GM18951 (cell line): ENCODE measurements around the gene ZBTB6.
"Not testable (repeated sequence)": the region's sequence is repeated elsewhere in the genome, so short reads cannot be mapped to it uniquely, and the experiment has no call there.

Source experiments
- POLR2A ChIP-seq: IDR thresholded peaks from 4 replicates; pipeline ENCODE4 v1.6.1; 2011; ENCODE audit warnings: mild to moderate bottlenecking; ENCODE audit not compliant: insufficient read length, insufficient read depth; ENCODE audit errors: extremely low read depth
- in situ Hi-C: fragments of 300-500 bp; cut with MboI; formaldehyde crosslinking; loops from one replicate; pipeline ENCODE4 v1.12.0; 2022; ENCODE audit warnings: low sequenced_read_pairs, mixed read lengths, inconsistent platforms; ENCODE audit not compliant: unreplicated experiment

The ZBTB6 gene

DNA sequence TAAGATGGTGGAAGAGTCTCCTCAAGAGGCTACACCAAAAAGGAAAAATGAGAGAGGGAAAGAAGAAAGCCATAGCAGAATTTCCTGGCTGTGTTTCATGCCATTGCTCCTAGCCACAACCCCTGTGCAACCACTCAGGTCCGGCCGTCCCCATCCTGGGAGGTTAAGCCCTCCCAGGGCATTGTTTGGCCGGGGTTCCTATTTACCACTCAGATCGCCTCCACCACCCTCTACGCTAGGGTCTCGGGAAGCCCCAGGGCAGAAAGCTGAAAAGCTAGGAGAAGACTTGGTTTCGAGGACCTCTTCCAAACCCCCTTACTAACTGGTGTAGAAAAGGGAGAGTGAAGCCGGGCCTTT is 8.7 kb downstream of the ZBTB6 start:
- no peak for TF ChIP-seq POLR2A
- in situ Hi-C loops = no loop called here

DNA sequence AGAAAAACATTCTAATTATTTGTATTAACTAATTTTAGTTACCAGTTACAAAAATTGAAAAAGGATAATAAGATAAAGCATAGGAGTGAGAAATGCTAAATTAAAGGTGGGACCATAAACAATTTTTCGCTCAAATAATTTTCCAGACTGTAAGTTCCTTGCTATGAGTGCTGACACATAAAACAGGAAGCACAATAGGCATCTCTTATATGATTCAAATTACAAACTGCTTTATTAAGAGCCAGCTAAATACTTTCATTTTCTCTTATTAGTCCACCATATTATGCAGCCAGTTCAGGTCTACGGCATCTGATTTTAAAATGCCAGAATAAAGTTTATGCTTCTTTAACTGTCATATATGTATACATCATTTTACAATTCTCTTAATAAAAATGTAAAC is 12.3 kb downstream of the ZBTB6 start:
- TF ChIP-seq POLR2A = no peak
- in situ Hi-C loops = no loop called here

DNA sequence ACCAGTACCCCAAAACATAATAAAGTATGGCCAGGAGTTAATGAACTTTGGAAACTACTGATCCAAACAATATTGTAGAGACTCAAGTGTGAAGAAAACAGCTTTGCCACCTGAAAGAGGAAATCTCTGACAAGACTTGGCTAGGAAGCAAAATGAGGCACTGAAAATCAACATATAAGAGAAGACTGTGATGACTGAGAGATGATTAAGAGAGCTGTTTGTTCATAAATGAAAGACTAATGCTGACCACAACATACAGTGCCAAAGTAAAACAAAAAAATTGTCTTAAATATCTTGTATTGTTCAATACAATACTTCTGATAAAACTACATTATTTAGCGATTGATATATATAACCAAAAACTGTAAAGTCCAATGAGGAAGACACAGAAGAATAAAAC is 15.2 kb downstream of the ZBTB6 start:
- in situ Hi-C loops = no loop called here
- TF ChIP-seq POLR2A = no peak

DNA sequence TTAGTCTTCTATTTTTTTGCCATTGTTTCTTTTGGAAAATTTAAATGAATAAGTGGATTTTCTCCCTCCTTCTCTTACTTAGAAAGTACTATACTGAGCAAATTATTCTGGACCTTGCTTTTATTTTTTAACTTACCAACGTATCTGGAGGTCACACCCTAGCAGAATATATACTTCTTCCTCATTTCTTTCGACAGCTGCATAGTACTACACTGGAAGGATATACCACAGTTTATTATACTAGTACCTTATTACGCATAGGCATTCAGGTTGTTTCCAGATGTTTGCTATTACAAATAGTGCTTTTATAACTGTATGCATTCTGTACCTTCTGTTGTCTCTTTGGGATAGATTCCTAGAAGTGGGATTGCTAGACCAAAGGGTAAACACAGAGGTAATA is 24.6 kb downstream of the ZBTB6 start:
- in situ Hi-C loops = no loop called here
- no peak for TF ChIP-seq POLR2A

DNA sequence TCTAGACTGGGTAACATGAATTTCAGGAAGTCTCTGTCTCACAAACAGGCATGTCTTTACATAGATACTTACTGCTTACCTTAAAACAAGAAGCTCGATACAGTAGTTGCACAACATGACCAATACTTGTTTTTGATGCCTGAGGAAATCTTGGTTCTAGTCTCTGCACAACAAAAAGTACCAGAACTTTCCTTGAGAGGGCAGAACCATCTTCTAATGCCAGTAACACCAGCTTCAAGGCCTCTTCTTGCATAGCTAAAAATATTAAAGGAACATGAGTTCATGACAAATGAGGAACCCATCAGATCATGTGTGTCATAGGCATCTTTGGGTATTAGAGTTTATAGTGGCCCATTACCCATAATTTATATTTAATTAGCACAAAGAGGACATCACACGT is 30.0 kb downstream of the ZBTB6 start:
- in situ Hi-C loops = no loop called here
- no peak for TF ChIP-seq POLR2A

DNA sequence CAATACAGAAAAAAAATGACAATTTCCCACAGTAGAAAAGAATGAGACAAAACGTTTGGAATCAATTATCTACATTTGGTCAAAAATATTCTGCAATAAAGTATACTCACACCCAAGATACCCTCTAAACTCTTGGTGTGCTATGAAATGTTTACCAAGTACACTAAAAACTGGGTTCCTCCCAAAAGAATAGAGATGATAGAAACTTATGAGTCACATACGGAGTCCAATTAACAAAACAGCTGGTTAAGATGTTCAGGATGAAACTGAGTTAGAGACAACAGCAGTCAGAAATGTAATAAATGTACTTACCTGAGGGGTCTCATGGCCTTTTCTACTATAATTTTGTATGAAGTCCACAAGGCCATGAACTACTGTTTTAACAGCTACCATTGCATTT is 33.7 kb downstream of the ZBTB6 start:
- in situ Hi-C loops = no loop called here
- no peak for TF ChIP-seq POLR2A

DNA sequence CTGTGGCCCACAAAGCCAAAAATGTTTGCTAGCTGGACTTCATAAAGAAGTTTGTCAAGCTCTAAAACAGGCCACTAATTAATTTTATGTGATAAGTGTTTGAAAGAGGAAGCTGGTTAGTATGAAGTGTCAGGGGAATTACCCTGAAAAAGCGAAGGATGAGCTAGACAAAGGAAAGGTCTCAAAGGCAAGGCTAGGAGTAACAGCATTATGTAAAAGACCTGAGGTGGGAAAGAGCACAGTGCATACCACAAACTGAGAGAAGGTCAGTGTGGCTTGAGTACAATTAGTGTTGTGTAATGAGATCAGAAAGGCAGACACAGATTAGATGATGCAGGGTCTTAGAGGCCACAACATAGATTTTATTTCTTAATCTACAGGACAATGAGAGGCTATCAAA is 37.6 kb downstream of the ZBTB6 start:
- in situ Hi-C loops = no loop called here
- no peak for TF ChIP-seq POLR2A

DNA sequence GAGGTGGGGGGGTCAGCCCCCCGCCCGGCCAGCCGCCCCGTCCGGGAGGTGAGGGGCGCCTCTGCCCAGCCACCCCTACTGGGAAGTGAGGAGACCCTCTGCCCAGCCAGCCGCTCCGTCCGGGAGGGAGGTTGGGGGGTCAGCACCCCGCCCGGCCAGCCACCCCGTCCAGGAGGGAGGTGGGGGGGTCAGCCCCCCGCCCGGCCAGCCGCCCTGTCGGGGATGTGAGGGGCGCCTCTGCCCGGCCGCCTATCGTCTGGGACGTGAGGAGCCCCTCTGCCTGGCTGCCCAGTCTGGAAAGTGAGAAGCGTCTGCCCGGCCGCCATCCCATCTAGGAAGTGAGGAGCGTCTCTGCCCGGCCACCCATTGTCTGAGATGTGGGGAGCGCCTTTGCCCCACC is 45.8 kb downstream of the ZBTB6 start:
- in situ Hi-C loops = not testable (repeated sequence)

DNA sequence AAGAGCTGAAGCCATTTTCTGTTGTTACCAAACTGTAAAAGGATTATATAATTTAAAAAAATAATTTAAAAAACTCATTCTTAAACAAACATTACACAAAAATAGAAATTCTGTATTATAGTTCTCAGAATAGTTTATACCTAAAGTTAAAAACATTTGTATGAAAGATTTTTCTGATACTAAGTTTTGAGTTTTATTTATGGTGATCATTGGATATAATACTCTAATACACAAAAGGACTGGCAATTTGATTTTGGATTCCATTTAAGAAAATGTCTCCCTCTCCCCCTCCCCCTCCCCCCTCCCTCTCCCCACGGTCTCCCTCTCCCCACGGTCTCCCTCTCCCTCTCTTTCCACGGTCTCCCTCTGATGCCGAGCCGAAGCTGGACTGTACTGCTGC is 47.0 kb downstream of the ZBTB6 start:
- in situ Hi-C loops = no loop called here

DNA sequence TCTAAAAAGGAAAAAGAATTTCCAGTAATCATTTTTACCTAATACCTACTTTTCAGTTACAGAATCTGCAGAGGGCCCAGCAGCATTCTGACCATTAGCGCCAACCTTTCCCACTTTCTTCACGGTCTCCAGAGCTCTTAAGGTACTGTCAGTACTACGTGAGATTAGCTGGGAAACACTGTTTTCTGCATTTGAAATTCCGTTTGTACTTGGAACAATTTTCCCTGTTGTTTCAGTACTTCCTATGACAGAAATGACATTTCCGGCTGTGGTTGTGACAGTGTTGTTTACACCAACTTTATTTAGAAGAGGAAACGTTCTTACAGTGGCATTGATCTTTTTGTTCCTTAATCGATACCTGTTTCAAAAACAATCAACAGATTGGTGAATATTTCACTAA is 47.8 kb downstream of the ZBTB6 start:
- no peak for TF ChIP-seq POLR2A

More for the DNA sequence above, 47.0 kb downstream of the ZBTB6 start:
- TF ChIP-seq POLR2A = no peak

DNA sequence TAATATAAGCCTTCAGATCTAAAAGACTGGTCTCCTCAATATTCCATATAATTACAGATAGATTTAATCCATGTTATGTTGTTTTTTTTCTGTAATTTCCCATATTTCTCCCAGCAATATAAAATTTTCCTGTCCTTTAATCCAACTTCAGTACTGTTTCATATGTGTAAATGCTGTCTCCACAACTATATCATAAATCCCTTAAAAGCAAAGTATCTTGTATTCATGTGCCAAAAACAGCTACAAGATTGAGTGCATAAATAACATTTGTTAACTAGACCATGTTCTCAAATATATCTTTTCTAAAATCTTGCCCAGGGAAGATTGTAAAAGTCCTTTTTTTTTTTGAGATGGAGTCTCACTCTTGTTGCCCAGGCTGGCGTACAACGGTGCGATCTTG is 49.7 kb downstream of the ZBTB6 start:
- in situ Hi-C loops = no loop called here
- TF ChIP-seq POLR2A = no peak

More for the DNA sequence above, 47.8 kb downstream of the ZBTB6 start:
- in situ Hi-C loops = no loop called here

DNA sequence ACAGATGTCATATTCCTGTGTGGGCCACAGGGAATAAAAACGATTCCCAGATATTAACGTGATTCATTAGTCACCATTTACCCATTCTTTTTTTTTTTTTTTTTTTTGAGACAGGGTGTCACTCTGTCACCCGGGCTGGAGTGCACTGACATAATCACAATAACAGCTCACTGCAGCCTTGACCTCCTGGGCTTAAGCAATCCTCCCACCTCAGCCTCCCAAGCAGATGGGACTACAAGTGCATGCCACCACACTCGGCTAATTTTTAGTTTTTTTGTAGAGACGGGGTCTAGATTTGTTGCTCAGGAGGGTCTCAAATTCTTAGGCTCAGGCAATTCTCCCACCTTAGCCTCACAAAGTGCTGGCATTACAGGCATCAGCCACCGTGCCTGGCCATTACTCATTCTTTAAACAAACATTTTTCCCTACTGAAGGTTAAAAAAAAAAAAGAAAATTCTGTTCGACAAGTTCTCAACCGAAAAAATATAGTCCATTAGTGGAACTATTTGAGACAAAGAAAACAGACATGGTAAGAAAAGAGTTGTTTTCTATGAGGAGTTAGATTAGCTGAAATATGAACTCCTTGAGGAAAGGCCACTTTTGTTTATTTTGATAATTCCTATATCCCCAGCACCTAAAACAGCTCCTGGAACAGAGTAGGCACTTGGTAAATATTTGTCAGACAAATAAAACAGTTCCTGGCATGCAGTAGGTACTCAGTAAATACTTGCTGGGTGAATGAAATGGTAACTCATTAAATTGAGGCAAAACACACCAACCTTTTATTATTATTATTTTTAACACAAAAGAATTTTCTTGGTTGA is 52.6 kb downstream of the ZBTB6 start:
- no peak for TF ChIP-seq POLR2A
- in situ Hi-C loops = no loop called here
